ENCODE measurements around the gene CDK4. TPM values are rescaled to one million over a fixed set of nuclear protein-coding genes. Genes with fewer than 3 reads are reported as not detected.
"Not testable (repeated sequence)": the region's sequence is repeated elsewhere in the genome, so short reads cannot be mapped to it uniquely, and the experiment has no call there.

The CDK4 gene
- polyA plus RNA-seq, 10 donors: 119 to 210 (median 154) TPM

GRCh38 chr12:57715036-57715748, 36.9 kb downstream of the CDK4 start:
- DNase-seq: not testable (repeated sequence)

- no peak for DNase-seq
These were observed 38.9 kb downstream of the CDK4 start for GRCh38 chr12:57713209-57713608.

- DNase-seq: no peak
These were observed 39.4 kb downstream of the CDK4 start for GRCh38 chr12:57712701-57713100.

- DNase-seq: no peak
These were observed 43.8 kb downstream of the CDK4 start for GRCh38 chr12:57708296-57708695.

GRCh38 chr12:57707250-57707649, 44.9 kb downstream of the CDK4 start:
- DNase-seq: no peak

GRCh38 chr12:57700317-57700716, 51.8 kb downstream of the CDK4 start:
- no peak for DNase-seq

GRCh38 chr12:57698414-57698813, 53.7 kb downstream of the CDK4 start:
- DNase-seq: no peak

Other genes starting within 250 kb of the CDK4 start
- gene DDIT3, start 231.8 kb downstream of the CDK4 start, polyA plus RNA-seq (ENCODE audit: insufficient read length in 10 of 10): 10 to 100 TPM in 9 of 10 donors, 1 to 10 TPM in 1; 9.9 to 13.4 (median 11.4) TPM
- gene MBD6, start 229.5 kb downstream of the CDK4 start, polyA plus RNA-seq (ENCODE audit: insufficient read length in 10 of 10): 10 to 100 TPM; 29.4 to 50.0 (median 36.5) TPM
- gene DCTN2, start 205.1 kb downstream of the CDK4 start, polyA plus RNA-seq (ENCODE audit: insufficient read length in 10 of 10): 100 to 1,000 TPM; 131 to 157 (median 148) TPM
- under 1 TPM in 9 of 10 donors, not detected in 1; 0.08 to 0.46 (median 0.17) TPM for gene KIF5A, start 202.3 kb downstream of the CDK4 start, polyA plus RNA-seq (ENCODE audit: insufficient read length in 10 of 10)
- 10 to 100 TPM; 10.4 to 16.0 (median 11.4) TPM for gene PIP4K2C, start 161.1 kb downstream of the CDK4 start, polyA plus RNA-seq (ENCODE audit: insufficient read length in 10 of 10)
- 10 to 100 TPM; 21.8 to 42.7 (median 26.5) TPM for gene DTX3, start 147.5 kb downstream of the CDK4 start, polyA plus RNA-seq (ENCODE audit: insufficient read length in 10 of 10)
- gene ARHGEF25, start 140.9 kb downstream of the CDK4 start, polyA plus RNA-seq (ENCODE audit: insufficient read length in 10 of 10): 10 to 100 TPM; 30.5 to 47.9 (median 37.8) TPM
- 1 to 10 TPM; 1.5 to 3.1 (median 2.6) TPM for gene B4GALNT1, start 119.1 kb downstream of the CDK4 start, polyA plus RNA-seq (ENCODE audit: insufficient read length in 10 of 10)
- gene OS9, start 58.2 kb downstream of the CDK4 start, polyA plus RNA-seq (ENCODE audit: insufficient read length in 10 of 10): 100 to 1,000 TPM; 112 to 161 (median 121) TPM
- 10 to 100 TPM in 3 of 10 donors, 1 to 10 TPM in 7; 5.6 to 12.5 (median 7.3) TPM for gene AGAP2, start 13.6 kb downstream of the CDK4 start, polyA plus RNA-seq (ENCODE audit: insufficient read length in 10 of 10)
- gene TSPAN31, start 7.3 kb downstream of the CDK4 start, polyA plus RNA-seq (ENCODE audit: insufficient read length in 10 of 10): 10 to 100 TPM; 38.1 to 52.2 (median 44.0) TPM
- gene MARCHF9, start 2.8 kb upstream of the CDK4 start, polyA plus RNA-seq (ENCODE audit: insufficient read length in 10 of 10): 10 to 100 TPM in 1 of 10 donors, 1 to 10 TPM in 9; 6.6 to 10.2 (median 7.9) TPM
- 1 to 10 TPM in 3 of 10 donors, under 1 TPM in 7; 0.20 to 1.3 (median 0.82) TPM for gene CYP27B1, start 14.8 kb upstream of the CDK4 start, polyA plus RNA-seq (ENCODE audit: insufficient read length in 10 of 10)
- 10 to 100 TPM; 19.5 to 28.7 (median 25.8) TPM for gene METTL1, start 19.8 kb upstream of the CDK4 start, polyA plus RNA-seq (ENCODE audit: insufficient read length in 10 of 10)
- 1 to 10 TPM; 5.6 to 10.0 (median 6.6) TPM for gene EEF1AKMT3, start 20.3 kb upstream of the CDK4 start, polyA plus RNA-seq (ENCODE audit: insufficient read length in 10 of 10)
- gene TSFM, start 30.5 kb upstream of the CDK4 start, polyA plus RNA-seq (ENCODE audit: insufficient read length in 10 of 10): 10 to 100 TPM; 22.6 to 34.7 (median 30.6) TPM
- 10 to 100 TPM in 7 of 10 donors, 1 to 10 TPM in 3; 8.6 to 30.6 (median 12.6) TPM for gene AVIL, start 66.4 kb upstream of the CDK4 start, polyA plus RNA-seq (ENCODE audit: insufficient read length in 10 of 10)
- 100 to 1,000 TPM; 181 to 215 (median 192) TPM for gene CTDSP2, start 94.4 kb upstream of the CDK4 start, polyA plus RNA-seq (ENCODE audit: insufficient read length in 10 of 10)
- gene ATP23, start 189.3 kb upstream of the CDK4 start, polyA plus RNA-seq (ENCODE audit: insufficient read length in 10 of 10): 10 to 100 TPM in 4 of 10 donors, 1 to 10 TPM in 6; 4.9 to 11.5 (median 9.7) TPM